ENCODE measurements around the gene RETREG1. TPM values are rescaled to one million over a fixed set of nuclear protein-coding genes. Genes with fewer than 3 reads are reported as not detected.
"Not testable (repeated sequence)": the region's sequence is repeated elsewhere in the genome, so short reads cannot be mapped to it uniquely, and the experiment has no call there.

RETREG1 gene
- total RNA-seq, 1 donor from 2014 or later, result 15.8 TPM

DNA sequence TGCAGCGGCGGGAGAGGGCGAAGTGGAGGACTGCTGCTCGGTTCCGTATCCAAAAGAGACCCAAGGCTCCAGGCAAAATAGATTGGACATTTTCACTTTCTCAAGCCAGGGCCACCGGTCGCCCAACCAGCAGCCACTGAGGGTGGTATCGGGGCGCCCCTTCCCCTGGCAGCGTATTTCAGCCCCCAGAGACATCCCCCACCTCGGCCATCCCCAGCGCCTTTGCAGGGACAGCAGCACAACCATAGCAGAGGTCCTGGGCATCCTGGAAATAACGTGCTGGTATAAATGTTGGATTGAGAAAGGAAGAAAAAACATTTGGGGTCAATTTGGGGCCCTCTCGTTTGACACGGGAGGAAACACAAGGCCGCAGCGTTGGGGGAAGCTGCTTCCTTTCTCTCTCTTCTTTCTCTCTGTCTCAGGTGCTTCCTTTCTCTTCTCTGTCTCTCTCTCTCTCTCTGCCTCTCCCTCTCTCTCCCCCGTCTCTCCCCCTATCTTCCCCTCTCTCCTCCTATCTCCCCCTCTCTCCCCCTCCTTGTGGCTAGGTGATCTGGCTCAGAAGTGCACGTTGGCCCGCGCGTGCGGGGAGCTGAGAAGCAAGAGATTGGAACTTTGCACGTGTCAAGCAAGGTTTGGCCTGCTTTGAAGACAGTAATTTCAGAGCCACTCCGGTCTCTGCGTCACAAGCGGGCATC is 624 bp upstream of the RETREG1 start:
- peaks cover 25% of the 10 kb centered on the region for H3K4me1 Mint-ChIP-seq (ENCODE audit: unreplicated experiment)
- TF ChIP-seq, protein P1, sequence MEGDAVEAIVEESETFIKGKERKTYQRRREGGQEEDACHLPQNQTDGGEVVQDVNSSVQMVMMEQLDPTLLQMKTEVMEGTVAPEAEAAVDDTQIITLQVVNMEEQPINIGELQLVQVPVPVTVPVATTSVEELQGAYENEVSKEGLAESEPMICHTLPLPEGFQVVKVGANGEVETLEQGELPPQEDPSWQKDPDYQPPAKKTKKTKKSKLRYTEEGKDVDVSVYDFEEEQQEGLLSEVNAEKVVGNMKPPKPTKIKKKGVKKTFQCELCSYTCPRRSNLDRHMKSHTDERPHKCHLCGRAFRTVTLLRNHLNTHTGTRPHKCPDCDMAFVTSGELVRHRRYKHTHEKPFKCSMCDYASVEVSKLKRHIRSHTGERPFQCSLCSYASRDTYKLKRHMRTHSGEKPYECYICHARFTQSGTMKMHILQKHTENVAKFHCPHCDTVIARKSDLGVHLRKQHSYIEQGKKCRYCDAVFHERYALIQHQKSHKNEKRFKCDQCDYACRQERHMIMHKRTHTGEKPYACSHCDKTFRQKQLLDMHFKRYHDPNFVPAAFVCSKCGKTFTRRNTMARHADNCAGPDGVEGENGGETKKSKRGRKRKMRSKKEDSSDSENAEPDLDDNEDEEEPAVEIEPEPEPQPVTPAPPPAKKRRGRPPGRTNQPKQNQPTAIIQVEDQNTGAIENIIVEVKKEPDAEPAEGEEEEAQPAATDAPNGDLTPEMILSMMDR (IDR thresholded peaks at IDR 0.05; ENCODE audit: unreplicated experiment), result no peak
- no peaks in the 10 kb centered on the region for H3K9me3 Mint-ChIP-seq (ENCODE audit: unreplicated experiment)
- H3K27ac Mint-ChIP-seq (ENCODE audit: unreplicated experiment), result no peak overlapping the region
- peaks cover 7% of the 10 kb centered on the region for H3K27me3 Mint-ChIP-seq (ENCODE audit: unreplicated experiment)
- DNase-seq (ENCODE audit: low spot score), result no peak
- no peaks in the 10 kb centered on the region for H3K36me3 Mint-ChIP-seq (ENCODE audit: low read depth, unreplicated experiment)
- no peak overlapping the region for H3K4me3 Mint-ChIP-seq (ENCODE audit: unreplicated experiment)

DNA sequence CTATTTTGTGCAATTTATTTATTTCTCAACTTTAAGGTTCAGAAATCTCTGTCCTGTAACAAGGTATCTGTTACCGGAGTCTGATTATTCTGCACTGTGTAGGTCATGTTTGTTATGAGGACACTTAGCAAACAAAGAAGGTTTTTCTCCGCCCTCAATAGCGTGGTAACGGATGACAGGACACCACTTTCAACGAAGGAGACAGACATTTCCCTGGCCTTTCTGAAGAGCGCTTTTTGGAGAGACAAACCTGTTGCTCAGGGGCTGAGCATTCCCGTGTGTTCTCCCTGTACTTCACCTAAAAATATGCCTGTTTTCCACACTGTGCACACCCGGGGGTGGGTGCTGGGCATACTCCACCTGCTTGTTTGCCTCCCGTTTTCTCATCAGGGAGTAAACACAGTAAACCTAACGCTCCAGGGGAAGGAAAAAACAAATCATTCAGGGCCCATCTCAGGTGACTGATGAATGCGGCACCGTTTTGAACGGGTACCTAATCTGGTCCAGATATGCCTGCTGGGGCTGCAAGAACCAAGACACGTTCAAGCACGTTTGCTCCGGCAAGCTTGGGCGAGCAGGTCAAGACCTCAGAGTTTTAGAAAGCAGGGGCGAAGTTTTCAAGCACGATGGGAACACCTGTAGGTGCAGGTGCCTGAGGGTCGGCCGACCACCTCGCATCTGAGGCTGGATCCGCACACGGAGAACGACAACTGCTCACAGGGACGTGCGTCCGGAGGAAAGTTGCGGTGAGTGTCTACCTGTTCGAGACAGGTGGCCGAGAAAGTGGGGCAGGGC is 859 bp downstream of the RETREG1 start:
- Mint-ChIP-seq H3K36me3 (ENCODE audit: low read depth, unreplicated experiment) (no peaks in the 10 kb centered on the region), H3K27me3 (ENCODE audit: unreplicated experiment) (peaks cover 7% of the 10 kb centered on the region), H3K27ac (ENCODE audit: unreplicated experiment) (peak overlapping the region; percentile 45), H3K4me1 (ENCODE audit: unreplicated experiment) (peaks cover 27% of the 10 kb centered on the region), H3K4me3 (ENCODE audit: unreplicated experiment) (peak overlapping the region; percentile 96), H3K9me3 (ENCODE audit: unreplicated experiment) (no peaks in the 10 kb centered on the region)
- TF ChIP-seq, protein P1 (IDR thresholded peaks at IDR 0.05; ENCODE audit: unreplicated experiment), result no peak
- DNase-seq (ENCODE audit: low spot score), result no peak

DNA sequence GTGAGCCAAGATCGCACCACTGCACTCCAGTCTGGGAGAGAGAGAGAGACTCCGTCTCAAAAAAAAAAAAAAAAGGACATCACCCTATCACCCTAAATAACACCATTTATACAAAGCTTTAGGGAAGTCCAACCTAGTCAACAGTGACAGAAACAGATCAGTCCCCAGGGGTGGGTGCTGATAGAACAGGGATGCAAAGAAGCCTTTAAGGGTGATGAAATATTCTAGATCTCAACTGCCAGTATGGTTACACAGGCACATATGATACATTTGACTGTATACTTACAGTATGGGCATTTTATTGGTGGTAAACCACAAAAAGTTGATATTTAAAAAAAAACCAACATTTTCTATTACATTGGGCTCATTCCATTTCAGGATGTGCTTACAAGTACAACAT is 4.8 kb downstream of the RETREG1 start:
- H3K36me3 Mint-ChIP-seq (ENCODE audit: low read depth, unreplicated experiment), result peaks cover 3% of the 10 kb centered on the region
- DNase-seq (ENCODE audit: low spot score), result no peak

DNA sequence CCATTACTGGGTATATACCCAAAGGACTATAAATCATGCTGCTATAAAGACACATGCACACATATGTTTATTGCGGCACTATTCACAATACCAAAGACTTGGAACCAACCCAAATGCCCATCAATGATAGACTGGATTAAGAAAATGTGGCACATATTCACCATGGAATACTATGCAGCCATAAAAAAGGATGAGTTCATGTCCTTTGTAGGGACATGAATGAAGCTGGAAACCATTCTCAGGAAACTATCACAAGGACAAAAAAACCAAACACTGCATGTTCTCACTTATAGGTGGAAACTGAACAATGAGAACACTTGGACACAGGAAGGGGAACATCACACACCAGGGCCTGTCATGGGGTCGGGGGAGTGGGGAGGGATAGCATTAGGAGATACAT is 5.9 kb downstream of the RETREG1 start:
- H3K36me3 Mint-ChIP-seq (ENCODE audit: low read depth, unreplicated experiment), result peaks cover 13% of the 10 kb centered on the region
- not testable (repeated sequence) for H3K27me3 Mint-ChIP-seq (ENCODE audit: unreplicated experiment); DNase-seq (ENCODE audit: low spot score); H3K27ac Mint-ChIP-seq (ENCODE audit: unreplicated experiment); H3K4me3 Mint-ChIP-seq (ENCODE audit: unreplicated experiment); H3K9me3 Mint-ChIP-seq (ENCODE audit: unreplicated experiment)
- H3K4me1 Mint-ChIP-seq (ENCODE audit: unreplicated experiment), result peaks cover 24% of the 10 kb centered on the region

More for the DNA sequence above, 4.8 kb downstream of the RETREG1 start:
- Mint-ChIP-seq H3K4me1 (ENCODE audit: unreplicated experiment) (peaks cover 29% of the 10 kb centered on the region), H3K4me3 (ENCODE audit: unreplicated experiment) (no peak overlapping the region), H3K9me3 (ENCODE audit: unreplicated experiment) (no peaks in the 10 kb centered on the region), H3K27ac (ENCODE audit: unreplicated experiment) (no peak overlapping the region), H3K27me3 (ENCODE audit: unreplicated experiment) (peaks cover 3% of the 10 kb centered on the region)
- TF ChIP-seq, protein P1 (IDR thresholded peaks at IDR 0.05; ENCODE audit: unreplicated experiment), result no peak

DNA sequence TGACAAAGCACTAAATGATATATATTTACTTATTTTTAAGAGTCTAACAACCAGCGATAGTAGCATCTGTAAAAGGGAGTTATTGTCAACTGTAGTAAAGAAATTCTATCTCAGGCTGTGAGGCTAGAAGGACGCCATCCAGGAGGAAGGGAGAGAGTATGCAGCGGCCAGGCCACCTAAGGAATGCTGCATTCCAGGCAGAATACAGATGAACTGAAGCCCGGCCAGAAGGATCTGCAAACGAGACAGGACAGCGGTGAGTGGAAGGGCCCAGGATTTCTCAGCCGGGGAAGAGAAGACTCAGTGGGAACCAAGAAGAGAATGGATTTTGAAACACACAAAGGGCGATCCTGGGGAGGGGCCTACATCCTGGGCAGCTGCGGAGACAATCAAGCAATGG is 7.4 kb downstream of the RETREG1 start:
- H3K27ac Mint-ChIP-seq (ENCODE audit: unreplicated experiment), result no peak overlapping the region
- H3K36me3 Mint-ChIP-seq (ENCODE audit: low read depth, unreplicated experiment), result peaks cover 26% of the 10 kb centered on the region
- peaks cover 7% of the 10 kb centered on the region for H3K9me3 Mint-ChIP-seq (ENCODE audit: unreplicated experiment)
- TF ChIP-seq, protein P1 (IDR thresholded peaks at IDR 0.05; ENCODE audit: unreplicated experiment), result no peak
- H3K4me1 Mint-ChIP-seq (ENCODE audit: unreplicated experiment), result peaks cover 16% of the 10 kb centered on the region
- DNase-seq (ENCODE audit: low spot score), result no peak
- peaks cover 3% of the 10 kb centered on the region for H3K27me3 Mint-ChIP-seq (ENCODE audit: unreplicated experiment)
- no peak overlapping the region for H3K4me3 Mint-ChIP-seq (ENCODE audit: unreplicated experiment)
